MM.1S (cell line): ENCODE data around the gene SEMA6A.

ENCODE experiments used
- DNase-seq: peaks from one replicate; pipeline ENCODE4 v3.0.0-alpha.2; 2015
- H2AFZ ChIP-seq: fragments of 300-600 bp; sonication (generic); 2 replicates; pipeline ENCODE4 v1.6.0; 2016; ENCODE audit warnings: antibody characterized with exemption, low read length
- H3F3A ChIP-seq: fragments of 300-600 bp; sonication (generic); 2 replicates; pipeline ENCODE4 v1.6.1; 2016; ENCODE audit warnings: mild to moderate bottlenecking, antibody characterized with exemption, low read length, moderate library complexity, mixed read lengths; ENCODE audit not compliant: insufficient read depth
- H3K27ac ChIP-seq: fragments of 300-600 bp; sonication (generic); 2 replicates; pipeline ENCODE4 v1.5.1; 2016; ENCODE audit warnings: mild to moderate bottlenecking, low read length
- H3K27me3 ChIP-seq: fragments of 300-600 bp; sonication (generic); replicated peaks from 2 replicates; pipeline ENCODE4 v1.6.0; 2016; ENCODE audit warnings: low read length; ENCODE audit not compliant: insufficient read depth
- H3K36me3 ChIP-seq: fragments of 300-600 bp; sonication (generic); replicated peaks from 2 replicates; pipeline ENCODE4 v1.6.1; 2016; ENCODE audit warnings: mild to moderate bottlenecking, low read length, mixed read lengths; ENCODE audit not compliant: insufficient read depth
- H3K4me1 ChIP-seq: fragments of 300-600 bp; sonication (generic); 2 replicates; pipeline ENCODE4 v1.6.1; 2016; ENCODE audit warnings: low read length, mixed read lengths
- H3K4me2 ChIP-seq: fragments of 300-600 bp; sonication (generic); 2 replicates; pipeline ENCODE4 v1.6.0; 2016; ENCODE audit warnings: low read depth, low read length
- H3K4me3 ChIP-seq: fragments of 300-600 bp; sonication (generic); 2 replicates; pipeline ENCODE4 v1.5.1; 2016; ENCODE audit warnings: low read length, mixed read lengths
- H3K79me2 ChIP-seq: fragments of 300-600 bp; sonication (generic); 2 replicates; pipeline ENCODE4 v1.6.1; 2016; ENCODE audit warnings: mixed run types, low read length, mixed read lengths
- H3K9ac ChIP-seq: fragments of 300-600 bp; sonication (generic); 2 replicates; pipeline ENCODE4 v1.6.1; 2016; ENCODE audit warnings: low read length, mixed read lengths
- H3K9me2 ChIP-seq: fragments of 300-600 bp; sonication (generic); replicated peaks from 2 replicates; pipeline ENCODE4 v1.6.1; 2016; ENCODE audit warnings: mild to moderate bottlenecking, low read length, mixed read lengths; ENCODE audit not compliant: insufficient read depth
- H3K9me3 ChIP-seq: fragments of 300-600 bp; sonication (generic); replicated peaks from 2 replicates; pipeline ENCODE4 v1.6.1; 2016; ENCODE audit warnings: mild to moderate bottlenecking, low read length, mixed read lengths; ENCODE audit not compliant: insufficient read depth
- H4K20me1 ChIP-seq: fragments of 300-600 bp; sonication (generic); 2 replicates; pipeline ENCODE4 v1.6.1; 2016; ENCODE audit warnings: mild to moderate bottlenecking, low read length, moderate library complexity, mixed read lengths; ENCODE audit not compliant: insufficient read depth
- EZH2 ChIP-seq: fragments of 300-600 bp; sonication (generic); optimal IDR thresholded peaks from 2 replicates; pipeline ENCODE3; 2017; ENCODE audit warnings: low read depth, mild to moderate bottlenecking, antibody characterized with exemption, low read length, mixed read lengths
- EZH2phosphoT487 ChIP-seq: fragments of 300-600 bp; sonication (generic); IDR thresholded peaks from 2 replicates; pipeline ENCODE4 v1.6.1; 2018; ENCODE audit warnings: antibody characterized with exemption, low read length
- TF ChIP-seq, protein P1 (sequence below): fragments of 300-600 bp; sonication (generic); IDR thresholded peaks from 2 replicates; pipeline ENCODE4 v1.5.1; 2016; ENCODE audit warnings: antibody characterized with exemption, low read length, mixed read lengths

Gene SEMA6A

DNA sequence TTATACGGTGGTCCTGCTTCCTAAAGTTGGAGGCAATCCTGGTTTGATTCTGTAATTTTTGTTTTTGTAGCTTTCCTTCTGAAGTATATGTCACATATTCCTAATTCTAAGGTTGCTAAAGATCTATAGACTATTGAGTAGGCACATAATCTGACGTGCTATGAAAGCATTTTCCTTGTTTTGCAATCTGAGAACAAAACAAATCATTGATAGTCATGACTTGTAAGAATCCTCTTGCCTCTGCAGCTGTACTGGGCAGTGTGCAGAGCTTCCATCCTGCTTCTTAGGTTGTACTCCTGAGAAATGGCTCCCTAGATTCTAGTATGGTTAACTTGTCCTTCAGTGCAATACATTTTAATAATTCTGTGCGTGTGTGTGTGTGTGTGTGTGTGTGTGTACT, 35.4 kb downstream of the SEMA6A start:
- H3F3A ChIP-seq = no peaks in the 10 kb centered on the region
- no peaks in the 10 kb centered on the region for H3K4me1 ChIP-seq
- no peaks in the 10 kb centered on the region for H3K36me3 ChIP-seq
- H3K27me3 ChIP-seq = no peaks in the 10 kb centered on the region
- H3K9me2 ChIP-seq = no peaks in the 10 kb centered on the region
- H2AFZ ChIP-seq = no peak overlapping the region
- no peaks in the 10 kb centered on the region for H3K79me2 ChIP-seq
- no peaks in the 10 kb centered on the region for H4K20me1 ChIP-seq
- DNase-seq = no peak
- H3K9me3 ChIP-seq = no peaks in the 10 kb centered on the region
- TF ChIP-seq, protein P1, sequence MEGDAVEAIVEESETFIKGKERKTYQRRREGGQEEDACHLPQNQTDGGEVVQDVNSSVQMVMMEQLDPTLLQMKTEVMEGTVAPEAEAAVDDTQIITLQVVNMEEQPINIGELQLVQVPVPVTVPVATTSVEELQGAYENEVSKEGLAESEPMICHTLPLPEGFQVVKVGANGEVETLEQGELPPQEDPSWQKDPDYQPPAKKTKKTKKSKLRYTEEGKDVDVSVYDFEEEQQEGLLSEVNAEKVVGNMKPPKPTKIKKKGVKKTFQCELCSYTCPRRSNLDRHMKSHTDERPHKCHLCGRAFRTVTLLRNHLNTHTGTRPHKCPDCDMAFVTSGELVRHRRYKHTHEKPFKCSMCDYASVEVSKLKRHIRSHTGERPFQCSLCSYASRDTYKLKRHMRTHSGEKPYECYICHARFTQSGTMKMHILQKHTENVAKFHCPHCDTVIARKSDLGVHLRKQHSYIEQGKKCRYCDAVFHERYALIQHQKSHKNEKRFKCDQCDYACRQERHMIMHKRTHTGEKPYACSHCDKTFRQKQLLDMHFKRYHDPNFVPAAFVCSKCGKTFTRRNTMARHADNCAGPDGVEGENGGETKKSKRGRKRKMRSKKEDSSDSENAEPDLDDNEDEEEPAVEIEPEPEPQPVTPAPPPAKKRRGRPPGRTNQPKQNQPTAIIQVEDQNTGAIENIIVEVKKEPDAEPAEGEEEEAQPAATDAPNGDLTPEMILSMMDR = no peak
- TF ChIP-seq EZH2 = no peak
- TF ChIP-seq EZH2phosphoT487 = no peak
- H3K4me2 ChIP-seq = no peak overlapping the region
- H3K9ac ChIP-seq = no peak overlapping the region
- H3K27ac ChIP-seq = no peak overlapping the region
- no peak overlapping the region for H3K4me3 ChIP-seq

DNA sequence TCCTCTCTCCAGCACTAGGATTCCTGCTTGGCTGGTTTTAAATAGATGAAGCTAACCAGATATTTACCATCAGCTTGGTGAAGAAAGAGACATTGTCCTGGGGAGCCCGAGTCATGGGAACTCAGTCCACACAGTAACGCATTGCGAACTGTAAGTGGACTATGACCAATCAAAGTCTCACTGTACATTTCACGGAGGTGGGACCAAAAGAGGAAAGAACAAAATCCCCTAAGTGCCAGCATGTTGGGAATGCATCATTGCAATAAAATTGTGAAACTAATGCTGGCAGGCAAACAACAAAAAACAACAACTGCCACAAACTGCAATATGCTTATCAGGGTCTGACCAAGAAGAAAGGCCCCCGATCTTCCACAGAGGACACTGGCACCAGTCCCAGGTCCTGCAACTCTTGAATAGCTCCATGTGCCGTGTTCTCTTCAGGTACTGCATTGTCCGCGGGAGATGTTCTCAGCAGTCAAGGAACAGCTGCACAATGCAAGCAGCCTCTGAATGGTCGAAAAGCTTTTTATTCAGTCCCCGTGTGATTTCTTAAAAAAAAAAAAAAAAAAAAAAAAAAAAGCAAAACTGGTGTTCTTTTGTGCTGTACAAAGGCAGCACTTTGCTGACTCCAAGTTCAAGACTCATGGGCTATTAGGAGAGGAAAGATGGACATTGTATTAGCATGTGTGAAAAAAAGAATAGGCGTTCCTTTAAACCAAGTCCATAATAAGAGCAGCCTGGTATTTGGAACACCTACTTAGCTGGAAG, 38.1 kb downstream of the SEMA6A start:
- H3K27me3 ChIP-seq = no peaks in the 10 kb centered on the region
- H3K4me2 ChIP-seq = no peak overlapping the region
- no peaks in the 10 kb centered on the region for H3K9me3 ChIP-seq
- H3K27ac ChIP-seq = no peak overlapping the region
- H3K79me2 ChIP-seq = no peaks in the 10 kb centered on the region
- H3K4me3 ChIP-seq = no peak overlapping the region
- no peak overlapping the region for H3K9ac ChIP-seq
- H4K20me1 ChIP-seq = no peaks in the 10 kb centered on the region
- no peaks in the 10 kb centered on the region for H3K4me1 ChIP-seq
- H3K9me2 ChIP-seq = no peaks in the 10 kb centered on the region
- no peak for DNase-seq
- no peak overlapping the region for H2AFZ ChIP-seq
- H3K36me3 ChIP-seq = no peaks in the 10 kb centered on the region
- TF ChIP-seq, protein P1 = no peak
- TF ChIP-seq EZH2 = no peak
- TF ChIP-seq EZH2phosphoT487 = no peak
- H3F3A ChIP-seq = no peaks in the 10 kb centered on the region

DNA sequence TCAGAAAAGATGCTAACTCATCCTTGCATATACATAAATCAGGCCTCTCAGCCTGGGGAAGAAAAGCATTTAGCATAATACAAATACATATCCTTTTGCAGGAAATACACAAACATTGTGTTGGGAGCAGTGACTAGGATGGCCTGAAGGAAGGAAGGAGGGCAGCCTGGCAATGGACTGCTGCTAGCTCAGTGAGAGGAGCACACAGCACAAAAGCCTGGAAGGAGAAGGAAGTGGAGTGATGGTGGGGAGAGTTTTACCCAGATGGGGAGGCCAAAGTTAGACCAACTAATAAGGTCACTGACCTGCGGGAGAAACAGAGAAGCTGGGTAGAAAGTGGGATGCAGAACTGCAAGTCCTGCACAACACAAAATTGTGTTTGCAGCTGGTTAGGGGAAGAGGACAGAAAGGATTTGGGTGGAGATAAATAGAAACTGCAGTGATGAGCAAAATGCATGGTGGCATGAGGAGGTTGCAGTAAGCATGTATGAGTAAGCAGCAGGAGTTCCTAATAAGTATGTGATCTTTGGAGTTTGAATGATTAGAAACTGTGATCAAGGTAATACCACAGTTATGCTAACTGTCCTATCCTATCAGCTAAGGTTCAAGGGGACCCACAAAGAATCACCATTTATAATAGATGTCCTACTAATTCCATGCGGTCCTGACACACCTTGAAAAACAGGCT, 39.5 kb downstream of the SEMA6A start:
- Histone ChIP-seq H3F3A (no peaks in the 10 kb centered on the region), H3K4me1 (no peaks in the 10 kb centered on the region), H3K27ac (no peak overlapping the region), H3K9ac (no peak overlapping the region), H3K36me3 (no peaks in the 10 kb centered on the region), H2AFZ (no peak overlapping the region), H3K9me2 (no peaks in the 10 kb centered on the region), H3K79me2 (no peaks in the 10 kb centered on the region), H4K20me1 (no peaks in the 10 kb centered on the region), H3K27me3 (no peaks in the 10 kb centered on the region), H3K9me3 (no peaks in the 10 kb centered on the region), H3K4me3 (no peak overlapping the region), H3K4me2 (no peak overlapping the region)
- TF ChIP-seq, protein P1 = no peak
- no peak for TF ChIP-seq EZH2
- TF ChIP-seq EZH2phosphoT487 = no peak
- no peak for DNase-seq
